Regular cardiac myocyte (primary cell): ENCODE results near the gene FMR1NB. TPM values are rescaled to one million over a fixed set of nuclear protein-coding genes. Genes with fewer than 3 reads are reported as not detected.

Source experiments
- total RNA-seq: library from RNA; depleted of rRNA; stranded (reverse); fragments of >200 nt; gene quantifications from 2 replicates; pipeline ENCODE4 v1.2.3, GENCODE V29; 2014

Gene FMR1NB
- not detected in 2 replicates for total RNA-seq

GRCh38 chrX:147981038-147981752 is at the start of gene FMR1NB:
TSS of gene FMR1NB (plus strand) at chrX:147981337. CDS start at chrX:147981403, 66 bp downstream.

Other genes starting within 250 kb of the FMR1NB start
- gene FMR1, start 69.4 kb upstream of the FMR1NB start, total RNA-seq = 22.8 and 28.8 TPM in 2 replicates